NCI-H2196 (cell line): ENCODE results near the gene SGCA.

Source experiments
- DNase-seq: peaks from one replicate; lab custom pipeline; 2025; ENCODE audit not compliant: unreplicated experiment; lab: John Stamatoyannopoulos, UW

Gene SGCA

DNA sequence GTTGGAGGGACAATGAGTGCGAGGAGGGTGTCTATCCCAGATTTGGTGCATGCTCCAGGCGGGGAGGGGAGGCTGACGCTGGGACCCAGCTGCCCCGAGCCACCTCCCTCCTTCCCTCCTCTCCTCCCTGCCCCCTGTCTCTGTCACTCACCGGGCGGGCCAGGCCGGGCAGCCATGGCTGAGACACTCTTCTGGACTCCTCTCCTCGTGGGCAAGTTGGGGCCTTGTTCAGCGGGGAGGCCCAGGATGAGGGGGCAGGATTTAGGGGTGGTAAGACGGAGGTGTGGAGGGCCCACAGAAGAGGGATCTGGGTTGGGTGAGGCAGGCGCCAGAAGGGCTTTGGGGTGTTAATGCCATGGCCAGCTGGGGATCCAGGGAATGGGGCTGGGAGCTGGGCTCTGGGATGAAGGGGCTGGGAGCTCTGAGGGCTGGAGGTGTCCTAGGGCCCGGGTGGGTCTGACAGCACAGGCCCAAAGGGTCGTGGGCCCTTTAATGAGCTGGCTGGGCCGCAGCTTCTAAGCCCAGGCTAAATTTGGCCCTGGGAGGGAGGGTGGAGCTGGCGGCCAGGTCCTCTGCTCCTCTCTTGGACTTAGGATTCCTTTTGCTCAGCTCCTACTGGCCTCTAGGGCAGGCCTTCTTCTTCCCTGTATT lies at the start of gene SGCA:
Gene SGCA, plus strand, starts transcription at position 139 of the 651 bp plus-strand sequence. Its CDS starts 36 bp downstream, at position 175.
- DNase-seq: no peak

GRCh38 chr17:50117202-50118051 lies 48.4 kb upstream of the SGCA start:
- DNase-seq: no peak

- DNase-seq: no peak
These were observed 47.6 kb upstream of the SGCA start for GRCh38 chr17:50118076-50118827.

DNA sequence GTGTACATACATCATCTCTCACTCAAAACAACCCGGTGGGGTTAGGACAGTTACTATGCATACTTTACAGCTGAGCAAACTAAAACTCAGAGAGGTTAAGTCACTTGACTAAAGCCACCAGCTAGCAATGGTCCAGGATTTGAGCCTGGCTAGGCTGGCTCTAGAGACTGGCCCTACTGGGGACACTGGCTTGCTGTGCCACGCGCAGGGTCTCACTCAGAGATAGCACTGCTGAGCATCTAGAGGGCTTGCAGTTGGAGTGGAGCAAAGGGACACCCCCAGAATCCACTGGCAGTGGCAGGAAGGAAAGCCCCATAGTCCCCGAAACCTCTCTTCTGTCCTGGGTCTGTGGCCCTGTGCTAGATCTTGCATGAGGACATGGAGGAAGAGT lies 47.0 kb upstream of the SGCA start:
- no peak for DNase-seq

DNA sequence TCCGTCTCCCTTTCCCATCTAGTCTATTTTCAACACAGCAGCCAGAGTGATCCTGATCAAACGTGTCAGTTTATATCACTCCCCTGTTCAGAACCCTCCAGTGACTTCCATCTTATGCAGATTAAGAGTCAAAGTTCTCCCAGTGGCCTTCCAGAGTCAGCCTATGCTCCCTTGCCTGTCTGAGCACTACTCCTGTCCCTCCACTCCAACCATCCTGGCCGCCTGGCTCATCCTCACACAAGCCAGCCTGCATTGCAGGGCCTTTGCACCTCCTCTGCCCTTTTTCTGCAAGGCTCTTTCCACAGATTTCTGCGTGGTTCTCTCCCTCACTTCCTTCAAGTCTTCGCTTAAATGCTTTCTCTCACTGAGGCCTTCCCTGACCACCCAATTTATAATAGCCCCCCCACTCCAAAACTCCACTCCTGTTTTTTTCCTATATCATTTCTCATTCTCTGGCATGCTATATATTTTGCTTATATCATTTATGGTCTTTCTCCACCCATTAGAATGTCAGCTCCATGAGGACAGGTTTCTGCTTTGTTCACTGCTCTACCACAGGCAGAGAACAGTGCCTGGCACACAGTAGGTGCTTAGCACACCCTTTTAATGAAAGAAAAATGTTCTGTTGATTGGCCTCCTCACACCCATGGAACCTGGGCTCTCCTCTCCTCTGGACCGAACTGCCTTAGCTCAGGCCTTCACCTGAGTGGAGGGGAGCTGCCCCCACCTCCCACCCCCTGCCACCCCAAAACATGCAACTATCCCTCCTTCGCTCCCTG lies 45.1 kb upstream of the SGCA start:
- DNase-seq: no peak

DNA sequence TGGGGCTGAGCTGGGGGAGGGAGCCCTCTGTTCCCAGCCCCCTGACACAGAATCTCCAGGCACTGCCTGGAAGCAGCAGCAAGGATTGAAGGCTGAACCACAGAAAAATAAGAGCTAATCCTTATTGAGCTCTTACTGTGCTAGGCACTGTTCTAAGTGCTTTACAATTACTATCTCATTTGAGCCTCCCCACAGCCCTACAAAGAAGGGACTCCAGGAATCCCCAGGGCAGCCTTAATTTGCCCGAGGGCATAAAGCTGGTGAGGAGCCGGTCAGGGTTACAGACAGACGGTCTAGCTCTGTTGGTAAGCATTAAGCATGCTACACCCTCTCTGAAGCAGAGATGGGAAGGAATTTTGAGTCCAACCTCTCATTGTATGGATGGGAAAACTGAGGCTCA lies 42.9 kb upstream of the SGCA start:
- DNase-seq: no peak

DNA sequence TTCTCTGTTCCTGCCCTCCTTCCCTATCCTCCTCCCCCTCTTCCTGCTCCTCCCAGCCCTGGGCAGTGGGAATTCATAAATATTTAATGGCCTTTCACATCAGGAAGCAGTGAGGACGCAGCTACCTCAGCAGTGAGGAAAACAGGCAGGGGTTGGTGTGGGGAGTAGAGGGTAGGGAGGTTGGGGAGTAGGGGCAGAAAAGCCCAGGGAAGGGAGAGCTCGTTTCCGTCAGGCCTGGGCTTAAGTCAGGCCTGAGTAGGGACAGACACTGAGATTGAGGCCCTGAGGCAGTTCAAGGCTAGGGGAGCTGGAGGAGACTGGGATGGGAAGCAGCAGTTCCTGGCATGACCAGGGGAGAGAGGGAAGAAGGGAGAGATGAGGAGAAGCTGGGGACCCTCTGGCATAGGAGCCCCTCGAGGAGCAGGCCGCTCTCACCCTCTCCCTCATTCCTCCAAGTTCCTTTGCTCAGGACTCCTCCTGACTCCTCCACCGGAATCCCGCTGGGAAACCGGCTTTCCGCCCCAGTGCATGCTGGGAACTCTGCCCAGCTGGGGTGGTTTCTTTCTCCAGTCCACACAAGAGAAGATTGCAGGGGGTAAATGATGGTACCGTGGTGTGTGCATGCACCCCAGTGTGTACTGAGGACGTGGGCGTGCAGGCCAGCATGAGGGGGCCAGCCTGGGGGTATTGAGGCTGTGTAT lies 42.0 kb upstream of the SGCA start:
- DNase-seq: no peak

GRCh38 chr17:50125420-50125997 lies 40.3 kb upstream of the SGCA start:
- no peak for DNase-seq

- DNase-seq: no peak
These were observed 38.0 kb upstream of the SGCA start for GRCh38 chr17:50127697-50128361.

DNA sequence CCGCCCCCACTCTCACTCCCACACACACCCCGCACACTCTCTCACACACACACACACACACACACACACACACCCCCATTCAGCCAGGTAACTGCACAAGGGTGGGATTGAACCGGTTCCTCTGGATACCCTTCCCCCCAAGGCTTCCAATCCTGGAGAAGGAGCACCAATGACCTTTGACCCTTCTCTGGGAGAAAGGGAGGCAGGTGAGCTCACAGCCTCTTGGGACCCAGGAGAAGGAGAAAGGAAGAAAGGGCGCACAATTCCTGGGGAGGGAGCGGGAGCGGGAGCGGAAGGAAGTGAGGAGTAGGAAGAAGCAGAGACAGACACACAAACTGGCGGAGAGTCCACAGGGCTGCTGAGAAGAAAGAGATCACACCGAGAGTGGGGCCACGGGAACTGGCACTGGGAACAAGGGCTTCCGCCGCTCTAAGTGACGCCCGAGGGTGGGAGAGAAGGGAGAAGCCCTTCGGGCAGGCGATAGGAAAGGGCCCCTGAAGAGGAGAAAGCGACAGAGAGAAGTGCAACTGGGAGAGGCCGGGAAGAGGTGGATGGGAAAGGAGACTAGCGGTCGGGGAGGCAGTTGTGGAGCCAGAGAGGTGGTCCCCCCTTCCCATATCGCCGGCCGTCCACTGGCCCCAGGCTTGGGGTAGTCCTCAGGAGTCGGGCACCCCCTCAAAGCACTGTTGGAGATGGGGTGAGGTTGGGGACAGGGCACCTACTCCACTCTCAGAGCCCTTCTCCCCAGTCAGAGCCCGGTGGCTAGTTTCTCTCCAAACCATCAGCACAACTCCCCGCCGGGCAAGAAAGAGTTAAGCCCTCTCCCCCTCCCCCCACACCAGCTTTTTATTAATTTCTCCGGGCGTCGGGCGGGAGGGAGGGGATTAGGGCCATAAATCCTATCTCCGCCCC lies 37.1 kb upstream of the SGCA start:
- no peak for DNase-seq

GRCh38 chr17:50129353-50129727 lies 36.5 kb upstream of the SGCA start:
- DNase-seq: no peak

GRCh38 chr17:50129728-50130558 lies 35.9 kb upstream of the SGCA start, which contains the start of gene SAMD14:
SAMD14 (minus strand) TSS chr17:50130160; CDS start chr17:50124959, 5,201 bp downstream.
- DNase-seq: peak; percentile 28

DNA sequence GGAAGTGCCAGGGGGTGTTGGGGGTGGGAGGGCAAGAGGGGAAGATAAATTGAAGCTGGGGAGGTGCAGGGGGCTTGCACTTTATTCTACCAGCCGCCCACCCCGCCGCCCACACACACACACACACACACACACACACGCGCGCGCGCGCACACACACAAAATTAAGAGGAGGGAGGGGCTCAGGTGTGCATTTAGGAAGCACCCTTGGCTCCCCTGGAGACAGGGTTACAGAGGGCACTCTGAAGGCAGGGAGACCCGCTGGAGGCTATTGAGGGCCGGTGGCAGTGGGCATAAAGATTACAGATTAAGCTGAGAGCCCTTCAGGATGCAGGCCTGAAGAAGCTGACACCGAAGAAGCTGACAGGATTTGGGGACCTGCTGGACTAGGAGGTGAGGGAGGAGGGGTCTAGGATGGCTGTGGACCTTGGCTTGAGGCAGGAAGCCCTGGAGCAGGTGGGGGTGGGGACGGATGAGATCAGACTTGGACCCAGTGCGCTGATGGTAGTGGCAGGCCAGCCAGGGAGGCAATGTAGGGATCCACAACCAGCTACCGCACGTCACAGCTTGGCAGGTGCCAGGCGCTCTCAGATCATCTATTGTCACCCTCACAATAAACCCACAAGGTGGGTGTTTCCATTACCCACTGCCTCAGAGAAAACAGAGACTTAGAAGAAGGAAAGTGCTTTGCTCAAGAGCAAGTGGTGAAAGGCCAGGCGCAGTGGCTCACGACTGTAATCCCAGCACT lies 35.1 kb upstream of the SGCA start:
- DNase-seq: peak; percentile 70

DNA sequence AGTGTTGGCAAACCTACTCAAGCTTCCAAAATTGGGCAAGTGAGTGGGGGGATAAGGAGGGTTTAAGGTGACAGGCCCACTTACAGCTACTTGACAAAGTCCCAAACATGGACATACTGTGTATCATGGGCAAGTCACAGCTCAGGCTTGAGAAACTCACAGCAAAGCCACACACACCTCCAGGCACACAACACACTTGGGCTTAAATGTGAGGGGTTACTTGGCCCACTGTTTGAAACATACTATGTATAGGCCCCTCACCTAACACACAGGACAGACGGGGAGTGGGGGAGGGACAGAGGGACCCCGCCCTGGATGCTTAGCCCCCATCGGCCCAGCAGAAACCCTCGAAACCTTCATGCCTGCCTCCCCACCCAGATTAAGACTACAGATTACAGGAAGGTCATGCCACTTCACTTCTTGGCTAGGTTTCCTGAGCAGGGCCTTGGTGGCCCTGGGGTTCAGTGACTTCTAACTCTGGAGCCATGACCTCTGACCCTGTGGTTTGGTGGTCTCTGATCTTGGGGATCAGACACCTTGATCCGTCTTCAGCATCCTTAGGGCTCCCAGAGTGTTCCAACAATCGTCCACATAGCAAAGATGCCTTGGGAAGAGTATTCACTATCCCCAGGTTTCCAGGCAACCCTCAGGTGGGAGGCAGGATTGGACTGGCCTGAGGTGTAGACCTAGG lies 33.6 kb upstream of the SGCA start:
- DNase-seq: no peak

- no peak for DNase-seq
These were observed 32.6 kb upstream of the SGCA start for GRCh38 chr17:50133028-50133768.

DNA sequence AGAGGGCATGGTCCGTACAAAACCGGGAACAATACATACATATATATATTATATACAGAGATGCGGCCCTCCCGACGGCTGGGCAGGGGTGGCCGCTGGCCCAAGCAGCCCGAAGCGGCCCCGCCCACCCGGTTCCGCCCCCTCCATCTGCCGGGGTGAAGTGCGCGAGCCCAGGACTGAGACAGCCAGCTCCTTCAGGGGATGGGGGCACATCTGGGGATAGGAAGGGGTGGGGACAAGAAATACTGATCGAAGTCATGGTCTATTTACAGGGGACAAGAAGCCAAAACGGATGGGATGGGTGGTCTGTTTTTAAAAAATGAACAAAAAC lies 32.1 kb upstream of the SGCA start:
- no peak for DNase-seq
